K562 (cell line): Measurements from ENCODE around the gene MAGI2. TPM values are rescaled to one million over a fixed set of nuclear protein-coding genes. Genes with fewer than 3 reads are reported as not detected.

Experiments used
- ATAC-seq: fragments of 200-7000 bp; cut with Tn5 transposase; 3 replicates; pipeline ENCODE4 v1.9.1; 2020; ENCODE audit warnings: moderate library complexity
- BruUV-seq: library from RNA; stranded (reverse); fragments of 400-500 nt; replicated peaks from 2 replicates; lab custom pipeline; 2021; lab: Mats Ljungman, UMichigan
- CTCF ChIA-PET: fragments of 300-600 bp; formaldehyde crosslinking; extraction: SDS; loops from one replicate; lab custom pipeline; 2021; ENCODE audit warnings: low intra/inter-chr PET ratio; lab: Yijun Ruan, JAX
- POLR2A ChIA-PET: fragments of 300-600, 350-650 bp; sonication (Branson Sonifier 250); formaldehyde crosslinking; extraction: SDS; loops from one replicate; lab custom pipeline; 2021; ENCODE audit warnings: antibody characterized with exemption, inconsistent platforms; lab: Yijun Ruan, JAX
- DNase-seq, 4 experiments: peaks; one replicate each; pipeline versions ENCODE4 v3.0.0 to v3.0.0-alpha.2; 2011 to 2018; ENCODE audit warnings: low spot score in 3 of 4, mixed read lengths in 3 of 4; ENCODE audit errors: extremely low read depth in 1 of 4
- FAIRE-seq: peaks from 2 replicates; lab custom pipeline; 2011; peaks lifted over from hg19 to GRCh38; lab: Jason Lieb, UNC
- H2AFZ ChIP-seq: 2 replicates; pipeline ENCODE4 v1.6.0; 2011; ENCODE audit warnings: low read depth, low read length, control low read depth, inconsistent platforms
- H3K27ac ChIP-seq: fragments of 200-600 bp; 3 replicates; pipeline ENCODE4 v1.8.0; 2011; ENCODE audit warnings: low read depth, mild to moderate bottlenecking, control low read depth, inconsistent platforms, low read length, moderate library complexity, mixed read lengths; ENCODE audit errors: extremely low read depth
- H3K27me3 ChIP-seq, 2 experiments: fragments of 300-600 bp in 1 of 2; 2 replicates in 1 of 2; 3 replicates in 1 of 2; pipeline versions ENCODE4 v1.6.0 to v1.8.0; 2011; ENCODE audit warnings: inconsistent platforms in 2 of 2, low read length in 2 of 2, mild to moderate bottlenecking in 1 of 2, mixed read lengths in 1 of 2, moderate library complexity in 1 of 2; ENCODE audit not compliant: control insufficient read depth in 2 of 2, insufficient read depth in 2 of 2
- H3K36me3 ChIP-seq: fragments of 300-600 bp; 3 replicates; pipeline ENCODE4 v1.8.0; 2011; ENCODE audit warnings: mild to moderate bottlenecking, low read length, inconsistent platforms; ENCODE audit not compliant: control insufficient read depth, insufficient read depth
- H3K4me1 ChIP-seq, 2 experiments: fragments of 200-600 bp in 1 of 2; replicated peaks in 1 of 2; 2 replicates in 1 of 2; 3 replicates in 1 of 2; pipeline versions ENCODE4 v1.5.1 to v1.8.0; 2011; ENCODE audit warnings: inconsistent platforms in 2 of 2, low read length in 2 of 2, mild to moderate bottlenecking in 1 of 2, mixed read lengths in 1 of 2, moderate library complexity in 1 of 2; ENCODE audit not compliant: control insufficient read depth in 2 of 2, insufficient read depth in 2 of 2
- H3K4me2 ChIP-seq: 2 replicates; pipeline ENCODE4 v1.6.1; 2011; ENCODE audit warnings: low read length, control low read depth, inconsistent platforms, mixed read lengths; ENCODE audit not compliant: insufficient read depth
- H3K4me3 ChIP-seq: fragments of 200-600 bp; sonication (generic), shearing (Covaris generic); 2 replicates; pipeline ENCODE4 v1.5.1; 2016; ENCODE audit warnings: control low read depth, inconsistent platforms
- H3K79me2 ChIP-seq: fragments of 200-600 bp; 3 replicates; pipeline ENCODE4 v1.8.0; 2011; ENCODE audit warnings: low read length, inconsistent platforms; ENCODE audit not compliant: control insufficient read depth, insufficient read depth
- H3K9ac ChIP-seq, 2 experiments: 2 replicates each; pipeline versions ENCODE4 v1.6.0 to v1.6.1; 2011; ENCODE audit warnings: low read depth in 2 of 2, low read length in 2 of 2, control low read depth in 1 of 2, inconsistent platforms in 1 of 2, mild to moderate bottlenecking in 1 of 2, mixed read lengths in 1 of 2; ENCODE audit not compliant: insufficient read depth in 1 of 2
- H3K9me1 ChIP-seq: one replicate; pipeline ENCODE4 v1.6.0; 2011; ENCODE audit warnings: inconsistent platforms, mild to moderate bottlenecking, low read length, moderate library complexity; ENCODE audit not compliant: control insufficient read depth, insufficient read depth
- H3K9me3 ChIP-seq: replicated peaks from 2 replicates; pipeline ENCODE4 v1.5.1; 2011; ENCODE audit warnings: low read depth, low read length, inconsistent platforms; ENCODE audit not compliant: control insufficient read depth, insufficient read depth
- H4K20me1 ChIP-seq: replicated peaks from 2 replicates; pipeline ENCODE4 v1.6.1; 2011; ENCODE audit warnings: low read length, inconsistent platforms, mixed read lengths; ENCODE audit not compliant: control insufficient read depth, insufficient read depth
- ATF4 ChIP-seq: fragments of 450-650 bp; formaldehyde crosslinking; IDR thresholded peaks from 2 replicates; pipeline ENCODE4 v1.4.0; 2022; ENCODE audit warnings: mild to moderate bottlenecking, moderate library complexity
- CLOCK ChIP-seq: fragments of 250-450 bp; sonication (Bioruptor Pico); IDR thresholded peaks from 2 replicates; pipeline ENCODE4 v1.4.0; 2020; ENCODE audit warnings: mild to moderate bottlenecking, moderate library complexity, borderline replicate concordance
- GATAD2B ChIP-seq: fragments of 450-650 bp; IDR thresholded peaks from 2 replicates; pipeline ENCODE4 v1.6.1; 2017; ENCODE audit warnings: mild to moderate bottlenecking, borderline replicate concordance
- GTF2A2 ChIP-seq: IDR thresholded peaks from 2 replicates; pipeline ENCODE4 v1.6.1; 2016; ENCODE audit warnings: mild to moderate bottlenecking, missing genetic modification characterization, missing compliant biosample characterization
- KLF6 ChIP-seq: fragments of 250-450 bp; sonication (Bioruptor Pico); IDR thresholded peaks from 2 replicates; pipeline ENCODE4 v1.4.0; 2020; ENCODE audit warnings: mild to moderate bottlenecking, moderate library complexity, borderline replicate concordance
- MEF2D ChIP-seq: conservative IDR thresholded peaks from 2 replicates; pipeline ENCODE4 v1.6.1; 2016; ENCODE audit warnings: low read depth, missing genetic modification characterization, missing compliant biosample characterization
- MEIS2 ChIP-seq: fragments of 450-650 bp; IDR thresholded peaks from 2 replicates; pipeline ENCODE4 v1.6.1; 2014; ENCODE audit warnings: mild to moderate bottlenecking; ENCODE audit not compliant: partially characterized antibody
- RBFOX2 ChIP-seq: fragments of 200-400 bp; formaldehyde crosslinking; IDR thresholded peaks from 2 replicates; pipeline ENCODE4 v1.6.1; 2017; ENCODE audit warnings: low read depth, mild to moderate bottlenecking, low read length, moderate library complexity
- RBM39 ChIP-seq: fragments of 200-400 bp; formaldehyde crosslinking; optimal IDR thresholded peaks from 2 replicates; pipeline ENCODE3; 2018; ENCODE audit warnings: low read depth, low read length
- TCFL5 ChIP-seq: fragments of 250-450 bp; sonication (Bioruptor Pico); conservative IDR thresholded peaks from 2 replicates; pipeline ENCODE4 v1.6.1; 2021; ENCODE audit warnings: mild to moderate bottlenecking, moderate library complexity, matching md5 sums
- TEAD4 ChIP-seq, 2 experiments: sonication (generic) in 1 of 2; formaldehyde crosslinking in 1 of 2; IDR thresholded peaks; 2 replicates each; pipeline versions ENCODE4 v1.6.1 to v1.8.0; 2012 to 2022; ENCODE audit warnings: borderline replicate concordance in 1 of 2, inconsistent platforms in 1 of 2, low read length in 1 of 2, mild to moderate bottlenecking in 1 of 2, missing genetic modification reagents in 1 of 2
- ZNF77 ChIP-seq: fragments of 250-450 bp; sonication (Bioruptor Pico); IDR thresholded peaks from 2 replicates; pipeline ENCODE4 v1.5.0; 2020
- ZNF780A ChIP-seq: fragments of 250-450 bp; sonication (Bioruptor Pico); IDR thresholded peaks from 2 replicates; pipeline ENCODE4 v1.5.0; 2021; ENCODE audit warnings: mild to moderate bottlenecking
- WGBS: fragments of 100-300 bp; shearing (Covaris generic); methylation state at CpG from one replicate; pipeline ENCODE4 v1.1.6; 2016; ENCODE audit warnings: low coverage, mixed read lengths; ENCODE audit not compliant: insufficient coverage; ENCODE audit errors: missing lambda C conversion rate; 5-methylcytosine and 5-hydroxymethylcytosine counted together
- in situ Hi-C: fragments of 300-500 bp; cut with MboI; formaldehyde crosslinking; loops from 4 replicates; pipeline ENCODE4 v1.15.0; 2018; ENCODE audit warnings: inconsistent platforms, mixed read lengths
- intact Hi-C: fragments of 100-400 bp; cut with micrococcal nuclease; formaldehyde crosslinking; loops from 2 replicates; pipeline ENCODE4 v1.14.2; 2022
- polyA plus RNA-seq, 8 experiments: library from polyadenylated mRNA; depleted of rRNA in 4 of 8; stranded (reverse) in 5 of 8; unstranded in 3 of 8; fragments of >200 nt; fragmentation: Nextera tagmentation in 2 of 8; fragmentation: Illumina TruSeq in 1 of 8; extraction: Ambion mirVana in 2 of 8; extraction: Trizol in 1 of 8; gene quantifications; 2 replicates each; pipeline versions ENCODE4 v1.2.1 to v1.2.3, GENCODE V29; 2011 to 2014; ENCODE audit warnings: inconsistent platforms in 1 of 8, missing spikeins in 1 of 8
- total RNA-seq, 7 experiments: library from RNA; depleted of rRNA in 6 of 7; stranded (reverse); fragments of >200 nt in 6 of 7; fragmentation: Illumina TruSeq in 2 of 7; extraction: Trizol in 2 of 7; gene quantifications; 2 replicates each; pipeline versions ENCODE4 v1.2.1 to v1.2.3, GENCODE V29; 2011 to 2021; ENCODE audit warnings: low replicate concordance in 1 of 7

Gene MAGI2
- total and polyA plus RNA-seq, 9 of the 15 experiments (the other 6 are each of a cell fraction or from before 2014, with no cell fraction given): 0.27 to 1.4 (median 0.70) TPM

- TF ChIP-seq ATF4 (CRISPR knock-in tag): no peak
- no peak for TF ChIP-seq KLF6 (CRISPR knock-in tag)
- TF ChIP-seq MEIS2: no peak
- no peak for TF ChIP-seq TCFL5 (CRISPR knock-in tag)
- no peak for TF ChIP-seq GATAD2B
- no peak for TF ChIP-seq ZNF77 (CRISPR knock-in tag)
- TF ChIP-seq RBM39: no peak
- no peak for TF ChIP-seq CLOCK (CRISPR knock-in tag)
- no peak for TF ChIP-seq MEF2D (tag)
- TF ChIP-seq GTF2A2 (tag): no peak
- no peak for TF ChIP-seq RBFOX2
- no peak for TF ChIP-seq TEAD4 (IDR thresholded peaks at IDR 0.05; ENCODE audit: low read length)
- no peak for TF ChIP-seq TEAD4 (CRISPR knock-in tag; IDR thresholded peaks at IDR 0.05; ENCODE audit: borderline replicate concordance)
- no peak for TF ChIP-seq ZNF780A (CRISPR knock-in tag)
- no peak overlapping the region for H3K4me2 ChIP-seq
- no peaks in the 10 kb centered on the region for H3K9me1 ChIP-seq
- H3K27me3 ChIP-seq: no peaks in the 10 kb centered on the region
- no peak overlapping the region for H3K9ac ChIP-seq
- no TSS peak for BruUV-seq
- no peaks in the 10 kb centered on the region for H3K9me3 ChIP-seq
- no peaks in the 10 kb centered on the region for H3K79me2 ChIP-seq
- no peaks in the 10 kb centered on the region for H3K4me1 ChIP-seq
- ChIA-PET POLR2A (interaction anchor here (0.5 kb wide), 1 partner anchor 49 kb away, joined by 3 read pairs; no protein-coding TSS in a partner anchor), CTCF (no interaction called here)
- no peak overlapping the region for H3K4me3 ChIP-seq
- H2AFZ ChIP-seq: no peak overlapping the region
- intact Hi-C loops: no loop called here
- H4K20me1 ChIP-seq: no peaks in the 10 kb centered on the region
- in situ Hi-C loops: no loop called here
- no peaks in the 10 kb centered on the region for H3K36me3 ChIP-seq
- WGBS: 0% methylated on average over 1 of the region's 1 CpG
- no peak overlapping the region for H3K27ac ChIP-seq
- DNase-seq (no peak), FAIRE-seq (no peak), ATAC-seq (no peak)
These were observed 865.1 kb downstream of the MAGI2 start for GRCh38 chr7:78588393-78588792.
